Activated B cell treated with CpG ODN at 0.5 μM for 24 hours (primary cell): ENCODE measurements around the gene ERICH3. TPM values are rescaled to one million over a fixed set of nuclear protein-coding genes. Genes with fewer than 3 reads are reported as not detected.

Source experiments
- ATAC-seq: fragments of 200-7000 bp; cut with Tn5 transposase; one replicate; pipeline ENCODE4 v1.10.0; 2021; ENCODE audit warnings: low read depth, mild to moderate bottlenecking, moderate library complexity
- CTCF ChIA-PET: fragments of 350-600 bp; sonication (Branson Sonifier 250); formaldehyde crosslinking; loops from one replicate; lab custom pipeline; 2021; ENCODE audit warnings: antibody characterized with exemption; lab: Charles Lee
- POLR2A ChIA-PET: fragments of 350-600 bp; sonication (Branson Sonifier 250); formaldehyde crosslinking; loops from one replicate; lab custom pipeline; 2021; ENCODE audit warnings: antibody characterized with exemption; lab: Charles Lee
- DNase-seq: peaks from one replicate; pipeline ENCODE4 v3.0.0; 2022
- H3K27ac Mint-ChIP-seq: one replicate; pipeline ENCODE4 v1.8.0; 2020; ENCODE audit warnings: mixed read lengths
- H3K27me3 Mint-ChIP-seq: one replicate; pipeline ENCODE4 v1.8.0; 2021; ENCODE audit warnings: mixed read lengths
- H3K36me3 Mint-ChIP-seq: one replicate; pipeline ENCODE4 v1.8.0; 2021; ENCODE audit warnings: low read depth, mixed read lengths
- H3K4me1 Mint-ChIP-seq: one replicate; pipeline ENCODE4 v1.8.0; 2021; ENCODE audit warnings: mixed read lengths
- H3K4me3 Mint-ChIP-seq: one replicate; pipeline ENCODE4 v1.8.0; 2020; ENCODE audit warnings: mild to moderate bottlenecking, mixed read lengths
- H3K9me3 Mint-ChIP-seq: one replicate; pipeline ENCODE4 v1.8.0; 2020; ENCODE audit warnings: mixed read lengths
- CTCF ChIP-seq: fragments of 200-600 bp; IDR thresholded peaks from one replicate; pipeline ENCODE4 v1.8.0; 2022; ENCODE audit warnings: antibody characterized with exemption, mild to moderate bottlenecking
- intact Hi-C: fragments of 100-400 bp; cut with micrococcal nuclease; formaldehyde crosslinking; loops from one replicate; pipeline ENCODE4 v1.15.1; 2024
- total RNA-seq: library from RNA; stranded (reverse); gene quantifications from 2 replicates; pipeline ENCODE4 v1.2.3, GENCODE V29; 2022

Gene ERICH3
- total RNA-seq, 1 donor from 2014 or later, result 0.49 TPM

GRCh38 chr1:74613894-74614293, 59.7 kb downstream of the ERICH3 start:
- POLR2A ChIA-PET, result interaction anchor here (0.7 kb wide), 1 partner anchor 406 kb away, joined by 6 read pairs; no protein-coding TSS in a partner anchor
- Mint-ChIP-seq H3K36me3 (no peaks in the 10 kb centered on the region), H3K4me3 (no peak overlapping the region), H3K4me1 (no peaks in the 10 kb centered on the region), H3K27ac (no peak overlapping the region), H3K9me3 (no peaks in the 10 kb centered on the region), H3K27me3 (no peaks in the 10 kb centered on the region)
- CTCF ChIA-PET, result no interaction called here
- ATAC-seq (no peak), DNase-seq (no peak)
- intact Hi-C loops, result no loop called here
- no peak for TF ChIP-seq CTCF

GRCh38 chr1:74611887-74612286, 61.7 kb downstream of the ERICH3 start:
- no peak for DNase-seq
- no peaks in the 10 kb centered on the region for H3K27me3 Mint-ChIP-seq
- intact Hi-C loops, result no loop called here
- H3K9me3 Mint-ChIP-seq, result no peaks in the 10 kb centered on the region
- no peak overlapping the region for H3K27ac Mint-ChIP-seq
- ChIA-PET CTCF (no interaction called here), POLR2A (no interaction called here)
- no peak for TF ChIP-seq CTCF
- H3K4me1 Mint-ChIP-seq, result no peaks in the 10 kb centered on the region
- H3K4me3 Mint-ChIP-seq, result no peak overlapping the region
- no peaks in the 10 kb centered on the region for H3K36me3 Mint-ChIP-seq
- ATAC-seq, result no peak

- ATAC-seq (no peak), DNase-seq (no peak)
- no peaks in the 10 kb centered on the region for H3K27me3 Mint-ChIP-seq
- no peaks in the 10 kb centered on the region for H3K4me1 Mint-ChIP-seq
- no peaks in the 10 kb centered on the region for H3K9me3 Mint-ChIP-seq
- POLR2A ChIA-PET, result no interaction called here
- no peaks in the 10 kb centered on the region for H3K36me3 Mint-ChIP-seq
- H3K27ac Mint-ChIP-seq, result no peak overlapping the region
- CTCF ChIA-PET, result no interaction called here
- intact Hi-C loops, result no loop called here
- no peak overlapping the region for H3K4me3 Mint-ChIP-seq
- TF ChIP-seq CTCF, result no peak
Measured at GRCh38 chr1:74610961-74611360, 62.6 kb downstream of the ERICH3 start.

GRCh38 chr1:74609810-74610371, 63.7 kb downstream of the ERICH3 start:
- Mint-ChIP-seq H3K4me1 (no peaks in the 10 kb centered on the region), H3K36me3 (no peaks in the 10 kb centered on the region), H3K4me3 (no peak overlapping the region), H3K9me3 (no peaks in the 10 kb centered on the region), H3K27me3 (no peaks in the 10 kb centered on the region), H3K27ac (no peak overlapping the region)
- no peak for TF ChIP-seq CTCF
- CTCF ChIA-PET, result no interaction called here
- DNase-seq (no peak), ATAC-seq (no peak)
- POLR2A ChIA-PET, result no interaction called here
- intact Hi-C loops, result no loop called here

GRCh38 chr1:74596717-74597116, 76.9 kb downstream of the ERICH3 start:
- no peaks in the 10 kb centered on the region for H3K36me3 Mint-ChIP-seq
- no peak for TF ChIP-seq CTCF
- H3K27ac Mint-ChIP-seq, result no peak overlapping the region
- intact Hi-C loops, result no loop called here
- H3K4me3 Mint-ChIP-seq, result no peak overlapping the region
- ATAC-seq, result no peak
- no peaks in the 10 kb centered on the region for H3K4me1 Mint-ChIP-seq
- DNase-seq, result no peak
- no peaks in the 10 kb centered on the region for H3K27me3 Mint-ChIP-seq
- H3K9me3 Mint-ChIP-seq, result no peaks in the 10 kb centered on the region
- CTCF ChIA-PET, result no interaction called here
- POLR2A ChIA-PET, result no interaction called here
